GM23248 (cell line): ENCODE data around the gene AFAP1L1. TPM values are rescaled to one million over a fixed set of nuclear protein-coding genes. Genes with fewer than 3 reads are reported as not detected.

Source experiments
- DNase-seq: peaks from one replicate; pipeline ENCODE4 v3.0.0-alpha.2; 2015
- H2AFZ ChIP-seq: fragments of 200-600 bp; sonication (generic); 2 replicates; pipeline ENCODE4 v1.6.1; 2016; ENCODE audit warnings: antibody characterized with exemption
- H3F3A ChIP-seq: fragments of 200-600 bp; sonication (generic); 2 replicates; pipeline ENCODE4 v1.6.1; 2016; ENCODE audit warnings: mild to moderate bottlenecking, antibody characterized with exemption, mixed run types; ENCODE audit not compliant: insufficient read depth
- H3K27ac ChIP-seq: fragments of 200-600 bp; sonication (generic); 2 replicates; pipeline ENCODE4 v1.5.1; 2016; ENCODE audit warnings: mild to moderate bottlenecking
- H3K27me3 ChIP-seq: fragments of 200-600 bp; sonication (generic); replicated peaks from 2 replicates; pipeline ENCODE4 v1.6.1; 2016; ENCODE audit warnings: mild to moderate bottlenecking; ENCODE audit not compliant: insufficient read depth
- H3K36me3 ChIP-seq: fragments of 200-600 bp; sonication (generic); 2 replicates; pipeline ENCODE4 v1.6.1; 2016; ENCODE audit warnings: low read depth, mild to moderate bottlenecking
- H3K4me1 ChIP-seq: fragments of 200-600 bp; sonication (generic); 2 replicates; pipeline ENCODE4 v1.6.1; 2016; ENCODE audit warnings: mild to moderate bottlenecking; ENCODE audit not compliant: insufficient read depth
- H3K4me2 ChIP-seq: fragments of 200-600 bp; sonication (generic); one replicate; pipeline ENCODE4 v1.6.1; 2016; ENCODE audit warnings: mild to moderate bottlenecking; ENCODE audit not compliant: unreplicated experiment
- H3K4me3 ChIP-seq: fragments of 200-600 bp; sonication (generic); 2 replicates; pipeline ENCODE4 v1.5.1; 2016; ENCODE audit warnings: mild to moderate bottlenecking
- H3K79me2 ChIP-seq: fragments of 200-600 bp; sonication (generic); 2 replicates; pipeline ENCODE4 v1.6.1; 2016; ENCODE audit warnings: mild to moderate bottlenecking; ENCODE audit not compliant: insufficient read depth
- H3K9ac ChIP-seq: fragments of 200-600 bp; sonication (generic); 2 replicates; pipeline ENCODE4 v1.6.1; 2016; ENCODE audit warnings: mild to moderate bottlenecking
- H3K9me2 ChIP-seq: fragments of 200-600 bp; sonication (generic); 2 replicates; pipeline ENCODE4 v1.6.1; 2016; ENCODE audit warnings: mixed run types, mild to moderate bottlenecking, moderate library complexity; ENCODE audit not compliant: insufficient read depth
- H3K9me3 ChIP-seq: fragments of 200-600 bp; sonication (generic); one replicate; pipeline ENCODE4 v1.6.1; 2017; ENCODE audit warnings: low read depth
- H4K20me1 ChIP-seq: fragments of 200-600 bp; sonication (generic); 2 replicates; pipeline ENCODE4 v1.6.0; 2016; ENCODE audit not compliant: insufficient read depth
- EZH2 ChIP-seq: fragments of 200-600 bp; sonication (generic); IDR thresholded peaks from 2 replicates; pipeline ENCODE4 v1.6.1; 2018; ENCODE audit warnings: antibody characterized with exemption, mild to moderate bottlenecking; ENCODE audit not compliant: insufficient read depth, poor library complexity, severe bottlenecking
- EZH2phosphoT487 ChIP-seq: fragments of 200-600 bp; sonication (generic); IDR thresholded peaks from 2 replicates; pipeline ENCODE4 v1.6.1; 2018; ENCODE audit warnings: antibody characterized with exemption, moderate library complexity, mild to moderate bottlenecking, low read depth; ENCODE audit not compliant: insufficient read depth
- whole genome bisulfite sequencing, 2 experiments: methylation state at CpG; one replicate each; pipeline ENCODE4 v1.1.6; 2015 to 2017; ENCODE audit warnings: low lambda C conversion rate in 2 of 2, low coverage in 1 of 2; ENCODE audit errors: missing lambda C conversion rate in 2 of 2; 5-methylcytosine and 5-hydroxymethylcytosine counted together
- in situ Hi-C: fragments of 300-500 bp; cut with MboI; formaldehyde crosslinking; loops from 2 replicates; pipeline ENCODE4 v1.15.0; 2020
- polyA plus RNA-seq: library from polyadenylated mRNA; unstranded; fragments of >200 nt; fragmentation: Nextera tagmentation; extraction: Ambion mirVana; gene quantifications from 2 replicates; pipeline ENCODE4 v1.2.1, GENCODE V29; 2016
- total RNA-seq: library from RNA; depleted of rRNA; stranded (reverse); fragments of >200 nt; shearing (Covaris generic); gene quantifications from 2 replicates; pipeline ENCODE4 v1.2.3, GENCODE V29; 2014

AFAP1L1 gene
- total and polyA plus RNA-seq, 2 experiments from 2014 or later: 0.76 to 1.3 TPM

DNA sequence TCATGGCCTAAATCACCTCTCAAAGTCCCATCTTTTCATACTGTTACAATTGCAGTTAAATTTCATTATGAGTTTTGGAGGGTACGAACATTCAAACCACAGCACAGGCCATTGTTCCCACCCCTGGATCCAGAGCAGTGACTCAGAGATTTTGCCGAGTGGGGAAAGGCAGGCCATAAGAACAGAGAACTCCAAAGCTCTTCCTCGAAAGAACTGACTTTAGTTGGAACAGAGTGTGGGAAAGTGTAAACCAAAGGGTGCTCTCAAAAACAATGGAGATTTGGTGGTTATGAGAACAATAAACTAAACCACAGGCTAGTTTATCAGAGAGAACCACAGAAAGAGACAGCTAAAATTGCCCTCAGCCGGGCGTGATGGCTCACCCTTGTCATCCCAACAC, 54.2 kb downstream of the AFAP1L1 start:
- no peaks in the 10 kb centered on the region for H3K9me2 ChIP-seq
- no peak for TF ChIP-seq EZH2phosphoT487
- TF ChIP-seq EZH2: no peak
- no peaks in the 10 kb centered on the region for H3K27me3 ChIP-seq
- in situ Hi-C loops: no loop called here
- no peak overlapping the region for H3K27ac ChIP-seq
- H3K79me2 ChIP-seq: no peaks in the 10 kb centered on the region
- 96% methylated on average over 5 of the region's 5 CpGs for WGBS, 2 experiments
- 0 out of 2 replicates have a peak, but pooled peaks cover 13% of the 10 kb centered on the region for H3F3A ChIP-seq
- no peaks in the 10 kb centered on the region for H4K20me1 ChIP-seq
- no peak overlapping the region for H3K9ac ChIP-seq
- H3K36me3 ChIP-seq: no peaks in the 10 kb centered on the region
- no peak for DNase-seq
- peaks cover 12% of the 10 kb centered on the region for H3K4me1 ChIP-seq
- no peaks in the 10 kb centered on the region for H3K9me3 ChIP-seq
- H2AFZ ChIP-seq: no peak overlapping the region
- H3K4me3 ChIP-seq: no peak overlapping the region
- H3K4me2 ChIP-seq: no peak overlapping the region

DNA sequence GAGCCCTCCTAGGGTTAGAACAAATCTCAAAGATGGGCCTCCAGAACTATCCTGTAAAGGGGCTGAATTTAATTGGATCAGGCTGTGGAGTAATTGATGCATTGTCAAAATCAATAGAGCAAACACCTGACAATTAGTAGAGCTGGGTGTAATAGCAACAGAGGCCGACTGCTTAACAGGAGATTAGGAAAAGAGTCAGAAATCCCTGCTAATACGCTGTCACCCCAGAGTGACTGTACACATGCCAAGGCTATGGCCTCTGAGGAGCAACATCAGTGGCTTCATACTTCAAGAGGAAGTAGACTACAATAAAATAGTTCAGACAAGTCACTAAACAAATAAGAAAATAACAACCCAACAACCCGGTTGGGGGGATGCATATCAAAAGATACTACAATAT, 55.0 kb downstream of the AFAP1L1 start:
- Histone ChIP-seq H3K4me1 (peaks cover 7% of the 10 kb centered on the region), H3K27me3 (no peaks in the 10 kb centered on the region), H3K9ac (no peak overlapping the region), H3K4me3 (no peak overlapping the region), H3K4me2 (no peak overlapping the region), H4K20me1 (no peaks in the 10 kb centered on the region), H3K36me3 (no peaks in the 10 kb centered on the region), H3K9me2 (no peaks in the 10 kb centered on the region), H2AFZ (no peak overlapping the region), H3K79me2 (no peaks in the 10 kb centered on the region), H3K9me3 (no peaks in the 10 kb centered on the region), H3K27ac (no peak overlapping the region), H3F3A (0 out of 2 replicates have a peak, but pooled peaks cover 6% of the 10 kb centered on the region)
- 93 to 95% methylated on average over 3 of the region's 3 CpGs for WGBS, 2 experiments
- no peak for DNase-seq
- TF ChIP-seq EZH2phosphoT487 (no peak), EZH2 (no peak)
- in situ Hi-C loops: no loop called here

DNA sequence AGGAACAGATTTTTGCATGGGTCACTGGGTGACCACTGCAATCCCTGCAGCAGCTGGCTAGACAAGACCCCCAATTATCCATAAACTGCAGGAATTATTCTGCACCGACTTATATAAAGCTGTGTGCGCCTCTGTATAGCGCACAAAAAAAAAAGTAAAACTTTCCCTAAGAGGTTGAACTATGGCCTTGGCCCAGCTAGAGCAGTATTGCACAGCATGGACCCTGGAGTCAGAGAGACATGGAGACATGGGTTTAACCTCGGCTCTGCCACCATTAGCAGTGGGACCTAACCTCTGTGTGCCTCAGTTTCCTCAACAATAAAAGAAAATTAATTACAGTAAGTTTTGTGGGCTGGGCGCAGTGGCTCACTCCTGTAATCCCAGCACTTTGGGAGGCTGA, 56.5 kb downstream of the AFAP1L1 start:
- no peaks in the 10 kb centered on the region for H4K20me1 ChIP-seq
- no peak overlapping the region for H3K4me2 ChIP-seq
- 84 to 91% methylated on average over 5 of the region's 5 CpGs for WGBS, 2 experiments

DNA sequence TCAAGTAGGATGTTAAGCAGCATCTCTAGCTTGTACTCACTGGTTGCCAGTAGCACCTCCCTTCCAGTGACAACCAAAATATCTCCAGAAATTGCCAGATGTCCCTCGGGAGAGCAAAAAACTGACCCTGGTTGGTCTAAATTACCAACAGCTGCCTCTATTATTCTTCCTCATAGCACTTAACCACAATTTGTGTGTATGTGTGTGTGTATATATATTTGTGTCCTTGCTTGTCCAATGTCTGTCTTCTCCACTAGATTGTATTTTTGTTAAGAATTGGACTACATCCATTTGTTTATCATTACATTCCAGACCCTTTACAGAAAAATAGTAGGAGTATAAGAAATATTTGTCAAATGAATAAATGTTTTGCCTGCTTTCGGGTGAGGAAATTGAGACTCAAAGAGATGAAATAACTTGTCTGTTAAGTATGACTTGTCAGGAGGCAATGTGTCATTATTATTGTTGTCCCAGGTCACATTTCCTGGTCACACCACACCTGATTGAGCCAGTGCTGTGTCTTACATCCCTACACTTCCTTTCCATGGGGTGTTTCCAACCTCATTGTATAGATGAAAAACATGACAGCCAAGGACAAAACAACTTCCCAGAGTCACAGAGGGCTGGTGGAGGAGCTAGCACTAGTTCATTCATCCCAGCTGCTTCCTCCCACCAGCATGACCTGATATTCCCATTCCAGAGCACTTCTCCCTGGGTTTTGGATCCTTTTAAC, 62.2 kb downstream of the AFAP1L1 start:
- peak overlapping the region; percentile 9 for H3K4me2 ChIP-seq

More for the DNA sequence above, 56.5 kb downstream of the AFAP1L1 start:
- H3K36me3 ChIP-seq: no peaks in the 10 kb centered on the region
- no peak overlapping the region for H3K27ac ChIP-seq
- no peaks in the 10 kb centered on the region for H3K9me2 ChIP-seq
- H2AFZ ChIP-seq: no peak overlapping the region
- DNase-seq: no peak
- no peaks in the 10 kb centered on the region for H3K79me2 ChIP-seq
- in situ Hi-C loops: no loop called here
- peaks cover 4% of the 10 kb centered on the region for H3K4me1 ChIP-seq
- H3K9ac ChIP-seq: no peak overlapping the region
- no peaks in the 10 kb centered on the region for H3F3A ChIP-seq
- H3K27me3 ChIP-seq: no peaks in the 10 kb centered on the region
- no peak for TF ChIP-seq EZH2
- no peak for TF ChIP-seq EZH2phosphoT487
- H3K9me3 ChIP-seq: no peaks in the 10 kb centered on the region
- H3K4me3 ChIP-seq: no peak overlapping the region

More for the DNA sequence above, 62.2 kb downstream of the AFAP1L1 start:
- peaks cover 15% of the 10 kb centered on the region; the same call in 1 of the 2 replicates for H3F3A ChIP-seq
- no peaks in the 10 kb centered on the region for H3K27me3 ChIP-seq
- DNase-seq: peak; percentile 32
- no peaks in the 10 kb centered on the region for H3K9me2 ChIP-seq
- H2AFZ ChIP-seq: no peak overlapping the region; the same call in 1 of the 2 replicates
- no peaks in the 10 kb centered on the region for H4K20me1 ChIP-seq
- no peak overlapping the region for H3K9ac ChIP-seq
- H3K4me1 ChIP-seq: peaks cover 14% of the 10 kb centered on the region
- H3K9me3 ChIP-seq: no peaks in the 10 kb centered on the region
- TF ChIP-seq EZH2phosphoT487: no peak
- TF ChIP-seq EZH2: no peak
- H3K79me2 ChIP-seq: no peaks in the 10 kb centered on the region
- no peak overlapping the region for H3K27ac ChIP-seq
- H3K4me3 ChIP-seq: no peak overlapping the region
- in situ Hi-C loops: no loop called here
- WGBS, 2 experiments: 42 to 51% methylated on average over 2 of the region's 2 CpGs
- H3K36me3 ChIP-seq: no peaks in the 10 kb centered on the region
